Stomach (tissue), 9 donors: ENCODE measurements around the gene GABRG3. TPM values are rescaled to one million over a fixed set of nuclear protein-coding genes. Genes with fewer than 3 reads are reported as not detected.
A peak's percentile ranks its signal among the peaks of the same experiment; 100 is the strongest.

ENCODE experiments used
- DNase-seq, 2 donors: peaks; one replicate each; pipeline versions ENCODE4 v3.0.0 to v3.0.0-alpha.2; 2013 to 2019
- H3K27ac ChIP-seq, 5 donors: fragments of 200-600 bp in 4 of 5; sonication (generic) in 4 of 5; one replicate each; pipeline ENCODE4 v1.5.1; 2013 to 2019; ENCODE audit warnings: mild to moderate bottlenecking in 1 of 5, moderate library complexity in 1 of 5
- H3K27me3 ChIP-seq, 3 donors: fragments of 200-600 bp; sonication (generic); one replicate each; pipeline ENCODE4 v1.5.1; 2017 to 2019; ENCODE audit warnings: mixed run types in 1 of 3
- H3K36me3 ChIP-seq, 4 donors: fragments of 200-600 bp; sonication (generic); 1 replicate in 3 of 4; 2 replicates in 1 of 4; pipeline ENCODE4 v1.5.1; 2016 to 2019
- H3K4me1 ChIP-seq, 4 donors: fragments of 200-600 bp; sonication (generic); one replicate each; pipeline ENCODE4 v1.5.1; 2016 to 2019
- H3K4me3 ChIP-seq, 4 donors: fragments of 200-600 bp; sonication (generic) in 3 of 4; one replicate each; pipeline ENCODE4 v1.5.1; 2016 to 2019; ENCODE audit warnings: mild to moderate bottlenecking in 1 of 4
- H3K9me3 ChIP-seq, 4 donors: fragments of 200-600 bp; sonication (generic); one replicate each; pipeline ENCODE4 v1.5.1; 2016 to 2019
- EP300 ChIP-seq: sonication (generic); formaldehyde crosslinking; IDR thresholded peaks from one replicate; pipeline ENCODE4 v1.6.1; 2017; ENCODE audit warnings: antibody characterized with exemption
- POLR2A ChIP-seq, 4 donors: fragments of 450-650 bp; IDR thresholded peaks; one replicate each; pipeline ENCODE4 v1.6.1; 2016; ENCODE audit warnings: antibody characterized with exemption in 4 of 4, control low read depth in 2 of 4, mild to moderate bottlenecking in 1 of 4, moderate library complexity in 1 of 4
- POLR2AphosphoS5 ChIP-seq, 3 donors: sonication (generic); formaldehyde crosslinking; IDR thresholded peaks; one replicate each; pipeline ENCODE4 v1.6.1; 2016; ENCODE audit warnings: antibody characterized with exemption in 3 of 3
- WGBS, 5 donors: extraction: QIAGEN DNeasy Blood & Tissue Kit in 3 of 5; methylation state at CpG; one replicate each; pipeline versions ENCODE4 v1.1.5 to v1.1.7; 2013 to 2018; 5-methylcytosine and 5-hydroxymethylcytosine counted together
- intact Hi-C: fragments of 100-400 bp; cut with DNase I; formaldehyde crosslinking; loops from one replicate; pipeline ENCODE4 v1.15.1; 2023; ENCODE audit warnings: low total_unique reads
- polyA plus RNA-seq, 3 donors: library from polyadenylated mRNA; stranded (reverse); fragments of 200-250 nt; gene quantifications; one replicate each; pipeline ENCODE4 v1.2.3, GENCODE V29; 2013
- total RNA-seq, 5 donors: library from RNA; depleted of rRNA; stranded (reverse); fragments of >200 nt; gene quantifications; one replicate each; pipeline versions ENCODE4 v1.1.0 to v1.2.3, GENCODE V29; 2014 to 2016
- TF ChIP-seq, protein P1 (sequence below), 7 experiments: fragments of 450-650 bp in 4 of 7; fragments of 200-600 bp in 3 of 7; sonication (generic) in 3 of 7; IDR thresholded peaks; one replicate each; pipeline ENCODE4 v1.5.1; 2016 to 2019; ENCODE audit warnings: antibody characterized with exemption in 7 of 7, control low read depth in 2 of 7, mild to moderate bottlenecking in 1 of 7
- donor health status: healthy with polysubstance abuse.
- donor health status: Bipolar disorder and iron deficiency.
- donor health status: healthy.

The GABRG3 gene
- total and polyA plus RNA-seq, 8 donors: 0.37 to 1.5 TPM; not detected in 6

DNA sequence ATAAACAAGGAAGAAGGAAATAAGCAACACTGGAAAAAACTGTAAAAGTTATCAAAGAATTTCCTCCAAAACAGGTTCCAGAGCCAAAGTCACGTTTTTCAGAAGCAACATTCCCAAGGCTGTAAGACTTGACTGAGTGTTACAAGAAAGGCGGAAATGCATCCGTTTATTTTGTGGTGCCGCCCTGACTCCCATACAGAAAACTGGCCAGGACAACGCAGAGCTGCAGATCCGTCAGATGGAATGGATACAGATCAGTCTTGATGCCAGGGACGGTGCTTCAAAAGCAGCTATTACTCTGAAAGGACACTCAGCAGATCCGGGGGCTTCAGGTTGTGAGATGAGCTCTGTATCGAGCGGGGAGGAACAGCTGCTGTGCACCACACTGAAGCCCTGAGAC, 83.4 kb downstream of the GABRG3 start:
- Histone ChIP-seq H3K27ac (no peak overlapping the region), H3K27me3 (no peaks in the 10 kb centered on the region), H3K9me3 (no peaks in the 10 kb centered on the region), H3K36me3 (no peaks in the 10 kb centered on the region), H3K4me3 (no peak overlapping the region), H3K4me1 (no peaks in the 10 kb centered on the region)
- intact Hi-C loops: no loop called here
- TF ChIP-seq POLR2AphosphoS5 (IDR thresholded peaks at IDR 0.05) (no peak), EP300 (no peak), POLR2A (IDR thresholded peaks at IDR 0.05) (no peak)
- 63 to 81% (median 73%) methylated on average over 10 of the region's 10 CpGs for WGBS, 5 donors
- no peak for DNase-seq

DNA sequence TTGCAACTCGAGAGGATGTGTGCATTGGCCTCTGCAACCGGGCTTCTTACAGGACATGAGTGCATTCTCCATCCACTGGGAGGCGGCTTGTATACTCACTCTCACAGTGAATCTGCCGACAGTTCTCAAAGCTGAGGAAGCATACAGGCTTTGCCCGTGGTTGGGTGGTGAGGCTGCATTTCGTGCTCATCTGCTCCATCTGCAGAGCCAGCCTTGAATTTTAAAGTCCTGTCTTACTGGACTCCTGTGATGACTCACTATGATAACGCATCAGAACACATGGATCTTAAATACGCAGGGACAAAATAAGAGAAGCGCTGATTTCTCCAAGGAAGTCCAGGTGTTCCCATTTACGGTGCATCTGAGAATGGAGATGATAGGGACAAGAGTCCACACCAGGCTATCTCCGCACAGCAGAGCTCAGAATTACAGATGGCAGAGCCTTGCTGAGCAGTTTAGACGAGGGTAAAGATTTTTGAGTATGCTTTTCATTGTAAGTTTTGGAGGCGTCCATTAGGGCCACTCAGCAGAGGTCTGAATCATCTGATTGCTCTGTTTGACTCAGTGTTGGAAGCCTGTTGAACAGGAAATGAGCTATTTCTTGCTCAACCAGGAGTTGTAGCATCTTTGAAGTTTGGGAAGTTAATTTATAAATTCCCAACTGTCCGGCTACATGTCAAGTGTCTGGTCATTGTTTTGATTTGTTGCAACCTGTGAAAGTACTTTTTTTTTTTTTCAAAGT, 87.1 kb downstream of the GABRG3 start:
- intact Hi-C loops: no loop called here

DNA sequence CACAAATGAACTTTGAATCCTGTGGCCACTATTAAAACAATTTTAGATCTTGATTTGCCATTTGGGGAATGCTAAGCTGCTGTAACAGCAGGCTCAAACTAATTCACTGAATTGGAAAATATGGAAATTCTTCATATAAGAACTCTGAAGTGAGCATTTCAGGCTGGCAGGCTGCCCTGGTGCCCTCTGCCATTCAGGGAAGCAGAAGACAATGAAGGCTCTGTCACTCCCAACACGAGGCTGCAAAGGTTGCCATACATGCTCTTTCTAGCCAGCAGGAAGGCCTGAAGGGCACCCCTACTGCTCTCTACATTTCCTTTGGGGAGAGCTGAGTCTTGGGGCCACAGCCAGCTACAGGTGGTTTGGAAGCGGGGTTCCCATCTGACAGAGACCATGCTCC, 88.0 kb downstream of the GABRG3 start:
- DNase-seq: no peak
- Histone ChIP-seq H3K4me1 (no peaks in the 10 kb centered on the region), H3K27ac (no peak overlapping the region), H3K9me3 (no peaks in the 10 kb centered on the region), H3K36me3 (no peaks in the 10 kb centered on the region), H3K27me3 (no peaks in the 10 kb centered on the region), H3K4me3 (no peak overlapping the region)
- no peak for TF ChIP-seq POLR2AphosphoS5 (IDR thresholded peaks at IDR 0.05)
- intact Hi-C loops: no loop called here
- 63 to 70% (median 63%) methylated on average over 2 of the region's 2 CpGs for WGBS, 5 donors

More for the DNA sequence above, 87.1 kb downstream of the GABRG3 start:
- no peak for DNase-seq
- Histone ChIP-seq H3K36me3 (no peaks in the 10 kb centered on the region), H3K9me3 (no peaks in the 10 kb centered on the region), H3K27me3 (no peaks in the 10 kb centered on the region), H3K4me3 (no peak overlapping the region), H3K27ac (no peak overlapping the region), H3K4me1 (no peaks in the 10 kb centered on the region)
- no peak for TF ChIP-seq EP300
- TF ChIP-seq, protein P1, sequence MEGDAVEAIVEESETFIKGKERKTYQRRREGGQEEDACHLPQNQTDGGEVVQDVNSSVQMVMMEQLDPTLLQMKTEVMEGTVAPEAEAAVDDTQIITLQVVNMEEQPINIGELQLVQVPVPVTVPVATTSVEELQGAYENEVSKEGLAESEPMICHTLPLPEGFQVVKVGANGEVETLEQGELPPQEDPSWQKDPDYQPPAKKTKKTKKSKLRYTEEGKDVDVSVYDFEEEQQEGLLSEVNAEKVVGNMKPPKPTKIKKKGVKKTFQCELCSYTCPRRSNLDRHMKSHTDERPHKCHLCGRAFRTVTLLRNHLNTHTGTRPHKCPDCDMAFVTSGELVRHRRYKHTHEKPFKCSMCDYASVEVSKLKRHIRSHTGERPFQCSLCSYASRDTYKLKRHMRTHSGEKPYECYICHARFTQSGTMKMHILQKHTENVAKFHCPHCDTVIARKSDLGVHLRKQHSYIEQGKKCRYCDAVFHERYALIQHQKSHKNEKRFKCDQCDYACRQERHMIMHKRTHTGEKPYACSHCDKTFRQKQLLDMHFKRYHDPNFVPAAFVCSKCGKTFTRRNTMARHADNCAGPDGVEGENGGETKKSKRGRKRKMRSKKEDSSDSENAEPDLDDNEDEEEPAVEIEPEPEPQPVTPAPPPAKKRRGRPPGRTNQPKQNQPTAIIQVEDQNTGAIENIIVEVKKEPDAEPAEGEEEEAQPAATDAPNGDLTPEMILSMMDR (IDR thresholded peaks at IDR 0.05): no peak
- no peak for TF ChIP-seq POLR2AphosphoS5 (IDR thresholded peaks at IDR 0.05)
- no peak for TF ChIP-seq POLR2A (IDR thresholded peaks at IDR 0.05)
- WGBS, 5 donors: 75 to 82% (median 78%) methylated on average over 14 of the region's 14 CpGs

DNA sequence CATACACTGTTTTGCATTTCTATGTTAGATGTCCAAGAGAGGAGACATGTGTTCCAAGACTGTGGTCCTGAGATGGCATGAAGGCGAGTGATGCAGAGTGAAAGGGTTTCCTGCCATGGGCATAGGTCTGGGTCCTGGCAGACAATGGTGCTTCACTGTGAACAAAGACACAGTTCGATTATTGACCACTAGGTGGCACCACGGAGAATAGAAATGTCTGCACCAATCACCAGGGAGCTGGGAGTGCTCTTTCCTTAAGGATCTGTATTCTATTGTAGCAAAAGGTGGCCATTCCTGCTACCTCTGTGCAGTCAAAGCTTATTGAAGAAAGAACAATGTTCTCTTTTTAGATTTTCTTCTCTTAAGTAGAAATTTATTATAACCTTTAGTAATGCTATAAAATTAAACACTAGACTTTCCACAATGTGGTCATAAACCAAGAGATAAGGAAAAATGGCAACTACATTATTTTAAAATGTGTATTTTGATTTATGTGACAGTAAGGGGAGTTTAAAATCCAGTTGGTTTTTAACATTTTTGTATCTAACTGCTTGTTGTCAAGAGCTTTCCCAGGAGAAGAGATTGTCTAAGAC, 88.7 kb downstream of the GABRG3 start:
- no peaks in the 10 kb centered on the region for H3K9me3 ChIP-seq
- H3K36me3 ChIP-seq: no peaks in the 10 kb centered on the region
- no peaks in the 10 kb centered on the region for H3K4me1 ChIP-seq
- H3K27ac ChIP-seq: no peak overlapping the region
- peak in 1 of 2 donors; percentile 65 for DNase-seq
- H3K27me3 ChIP-seq: no peaks in the 10 kb centered on the region
- 18 to 25% (median 21%) methylated on average over 3 of the region's 3 CpGs for WGBS, 5 donors
- intact Hi-C loops: no loop called here
- no peak overlapping the region for H3K4me3 ChIP-seq
- TF ChIP-seq, protein P1 (IDR thresholded peaks at IDR 0.05): peak in 2 of 7 experiments; percentile 17 to 40
- TF ChIP-seq POLR2AphosphoS5 (IDR thresholded peaks at IDR 0.05) (no peak), EP300 (no peak), POLR2A (IDR thresholded peaks at IDR 0.05) (no peak)

DNA sequence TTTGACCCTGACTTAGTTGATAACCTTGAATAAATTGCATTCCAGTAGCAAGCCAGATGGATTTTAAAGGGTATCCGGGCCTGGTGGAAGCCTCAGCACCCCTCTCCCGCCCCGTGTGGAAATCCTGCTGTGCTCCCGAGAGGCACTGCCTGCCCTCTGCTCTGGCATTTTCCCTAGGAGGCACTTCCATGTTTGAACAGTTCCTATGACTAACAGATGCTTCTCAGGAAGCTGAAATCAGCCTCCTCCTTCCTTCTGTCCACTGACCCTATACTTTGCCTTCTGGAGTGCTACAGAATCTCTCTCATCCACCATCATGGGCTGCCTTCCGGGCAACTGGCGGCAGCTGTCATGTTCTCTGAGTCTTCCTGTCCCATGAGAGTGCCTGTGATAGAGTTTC, 90.8 kb downstream of the GABRG3 start:
- intact Hi-C loops: no loop called here
- Histone ChIP-seq H3K36me3 (no peaks in the 10 kb centered on the region), H3K27ac (no peak overlapping the region), H3K9me3 (peaks cover 0 to under 1% (median 0%) of the 10 kb centered on the region in 4 donors), H3K27me3 (no peaks in the 10 kb centered on the region), H3K4me1 (no peaks in the 10 kb centered on the region), H3K4me3 (no peak overlapping the region)
- TF ChIP-seq EP300 (no peak), POLR2A (IDR thresholded peaks at IDR 0.05) (no peak), POLR2AphosphoS5 (IDR thresholded peaks at IDR 0.05) (no peak)
- TF ChIP-seq, protein P1 (IDR thresholded peaks at IDR 0.05): no peak
- 39 to 71% (median 50%) methylated on average over 6 of the region's 6 CpGs for WGBS, 5 donors
- no peak for DNase-seq
